H4 (cell line): ENCODE data around the gene NASP. TPM values are rescaled to one million over a fixed set of nuclear protein-coding genes. Genes with fewer than 3 reads are reported as not detected.
A peak's percentile ranks its signal among the peaks of the same experiment; 100 is the strongest.
"Not testable (repeated sequence)": the region's sequence is repeated elsewhere in the genome, so short reads cannot be mapped to it uniquely, and the experiment has no call there.

Source experiments
- DNase-seq: peaks from one replicate; pipeline ENCODE4 v3.0.0-alpha.2; 2015; ENCODE audit warnings: low spot score
- total RNA-seq: library from RNA; depleted of rRNA; stranded (reverse); fragments of >200 nt; shearing (Covaris generic); gene quantifications from 2 replicates; pipeline ENCODE4 v1.2.3, GENCODE V29; 2014

Gene NASP
- total RNA-seq, 1 experiment from 2014 or later: 237 TPM

- peak; percentile 73 for DNase-seq
Observed at GRCh38 chr1:45569962-45570581, 13.8 kb upstream of the NASP start.

GRCh38 chr1:45570631-45571030 is 13.2 kb upstream of the NASP start:
- no peak for DNase-seq

- no peak for DNase-seq
Observed at GRCh38 chr1:45573231-45573804, 10.5 kb upstream of the NASP start.

- no peak for DNase-seq
Observed at GRCh38 chr1:45574105-45574626, 9.7 kb upstream of the NASP start.

DNA sequence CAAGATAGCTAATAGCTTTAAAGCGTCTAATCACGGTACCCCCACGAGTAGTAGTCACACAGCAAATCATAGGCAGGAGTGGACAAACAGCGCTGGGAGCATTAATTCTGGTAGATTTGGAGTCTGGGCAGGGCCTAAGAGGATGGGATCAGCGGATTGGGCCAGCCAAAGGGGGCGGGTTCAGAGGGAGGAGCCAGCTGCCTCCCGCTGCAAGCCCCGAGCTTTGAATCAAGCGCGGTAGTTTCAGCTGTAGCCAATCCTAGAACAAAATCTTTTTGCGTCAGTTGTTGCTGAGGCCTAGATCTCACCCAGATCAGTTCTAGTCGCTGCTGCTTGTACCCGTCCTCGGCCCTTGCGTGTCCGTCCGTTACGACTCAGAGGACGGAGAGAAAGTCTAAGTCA is 576 bp upstream of the NASP start:
- peak; percentile 98 for DNase-seq

- peak; percentile 80 for DNase-seq
Observed at GRCh38 chr1:45584351-45585109, 689 bp downstream of the NASP start.

- no peak for DNase-seq
Observed at GRCh38 chr1:45585110-45585426, 1.2 kb downstream of the NASP start.

- no peak for DNase-seq
Observed at GRCh38 chr1:45585496-45586075, 1.7 kb downstream of the NASP start.

DNA sequence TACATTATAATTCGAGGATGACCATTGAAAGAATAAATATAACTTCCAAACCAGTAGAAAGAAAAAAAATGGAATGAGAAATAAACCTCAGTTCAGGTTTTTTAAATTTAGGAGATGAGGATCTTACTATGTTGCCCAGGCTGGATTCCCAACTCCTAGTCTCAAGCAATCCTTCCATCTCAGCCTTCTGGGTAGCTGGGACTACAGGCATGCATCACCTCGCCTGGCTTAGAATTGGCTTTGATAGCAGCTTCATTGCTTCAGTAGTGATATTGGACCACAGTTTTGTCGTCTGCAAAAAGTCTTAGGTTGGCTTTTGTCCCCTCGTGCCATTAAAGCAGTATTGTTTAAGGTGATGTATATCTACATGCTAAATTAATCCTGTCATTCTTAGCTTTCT is 2.9 kb downstream of the NASP start:
- no peak for DNase-seq

DNA sequence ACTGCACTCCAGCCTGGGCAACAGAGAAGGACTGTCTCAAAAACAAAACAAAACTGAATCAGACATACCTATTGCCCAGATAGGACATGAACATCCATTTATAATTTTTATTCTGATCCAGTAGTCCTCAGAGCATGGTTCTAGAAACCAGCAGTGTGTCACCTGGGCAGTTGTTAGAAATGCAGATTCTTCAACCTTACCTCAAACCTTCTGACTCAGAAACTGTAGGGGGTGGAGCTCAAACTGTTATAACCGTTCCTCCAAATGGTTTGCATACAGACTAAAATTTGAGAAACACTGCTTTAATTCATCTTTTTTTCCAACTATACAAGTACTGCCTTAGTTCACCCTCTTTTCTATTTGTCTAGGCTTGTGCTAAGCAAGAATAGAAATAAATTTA is 6.0 kb downstream of the NASP start:
- DNase-seq: no peak

DNA sequence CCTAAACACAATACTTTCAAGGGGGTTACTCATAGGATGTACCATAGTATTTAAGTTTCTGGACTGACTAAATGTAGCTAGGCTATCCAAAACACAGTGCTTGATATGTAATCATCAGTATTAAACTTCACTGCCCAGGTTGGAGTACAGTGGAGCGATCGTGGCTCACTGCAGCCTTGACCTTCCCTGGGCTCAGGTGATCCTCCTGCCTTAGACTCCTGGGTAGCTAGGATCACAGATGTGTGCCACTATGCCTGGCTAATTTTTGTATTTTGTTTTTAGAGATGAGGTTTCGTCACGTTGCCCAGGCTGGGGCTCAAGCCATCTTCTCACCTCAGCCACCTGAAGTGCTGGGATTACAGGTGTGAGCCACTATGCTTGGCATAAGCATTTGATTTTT is 10.6 kb downstream of the NASP start:
- DNase-seq: no peak

GRCh38 chr1:45596765-45597164 is 12.9 kb downstream of the NASP start:
- DNase-seq: not testable (repeated sequence)

- no peak for DNase-seq
Observed at GRCh38 chr1:45604239-45604638, 20.4 kb downstream of the NASP start.

DNA sequence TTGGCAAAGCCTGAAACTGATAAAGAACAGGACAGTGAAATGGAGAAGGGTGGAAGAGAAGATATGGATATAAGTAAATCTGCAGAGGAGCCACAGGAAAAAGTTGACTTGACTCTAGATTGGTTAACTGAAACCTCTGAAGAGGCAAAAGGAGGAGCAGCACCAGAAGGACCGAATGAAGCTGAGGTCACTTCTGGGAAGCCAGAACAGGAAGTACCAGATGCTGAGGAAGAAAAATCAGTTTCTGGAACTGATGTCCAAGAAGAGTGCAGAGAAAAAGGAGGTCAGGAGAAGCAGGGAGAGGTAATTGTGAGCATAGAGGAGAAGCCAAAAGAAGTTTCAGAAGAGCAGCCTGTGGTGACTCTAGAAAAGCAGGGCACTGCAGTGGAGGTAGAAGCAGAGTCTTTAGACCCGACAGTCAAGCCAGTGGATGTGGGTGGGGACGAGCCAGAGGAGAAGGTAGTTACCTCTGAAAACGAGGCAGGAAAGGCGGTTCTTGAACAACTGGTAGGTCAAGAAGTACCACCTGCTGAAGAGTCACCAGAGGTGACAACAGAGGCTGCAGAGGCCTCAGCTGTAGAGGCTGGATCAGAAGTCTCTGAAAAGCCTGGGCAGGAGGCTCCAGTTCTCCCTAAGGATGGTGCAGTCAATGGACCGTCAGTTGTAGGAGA is 23.7 kb downstream of the NASP start:
- DNase-seq: no peak

GRCh38 chr1:45608175-45609156 is 24.6 kb downstream of the NASP start:
- no peak for DNase-seq

- DNase-seq: no peak
Observed at GRCh38 chr1:45610589-45611226, 26.9 kb downstream of the NASP start.

DNA sequence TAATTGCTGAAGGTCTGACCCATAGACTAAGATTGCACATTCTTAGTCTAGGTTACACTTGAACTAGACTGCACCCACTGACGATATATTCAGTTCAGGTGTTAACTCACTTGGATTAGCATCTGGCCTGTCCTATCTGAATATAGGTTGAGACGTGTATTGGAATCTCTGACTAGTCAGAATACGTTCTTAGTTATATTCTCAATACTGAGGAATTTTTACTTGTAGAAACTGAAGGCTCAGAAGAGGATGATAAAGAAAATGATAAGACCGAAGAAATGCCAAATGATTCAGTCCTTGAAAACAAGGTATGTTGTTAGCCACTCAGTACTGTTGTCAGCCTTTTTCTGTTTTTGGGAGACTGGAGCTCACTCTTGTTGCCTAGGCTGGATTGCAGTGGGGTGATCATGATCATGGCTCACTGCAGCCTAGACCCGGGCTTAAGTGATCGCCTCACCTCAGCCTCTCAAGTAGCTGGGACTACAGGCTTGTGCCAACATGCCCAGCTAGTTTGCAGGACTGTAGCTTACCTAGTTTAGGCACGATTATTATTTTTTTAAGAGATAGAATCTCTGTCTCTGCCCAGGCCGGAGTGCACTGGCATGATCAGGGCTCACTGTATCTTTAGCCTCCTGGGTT is 29.2 kb downstream of the NASP start:
- DNase-seq: no peak

DNA sequence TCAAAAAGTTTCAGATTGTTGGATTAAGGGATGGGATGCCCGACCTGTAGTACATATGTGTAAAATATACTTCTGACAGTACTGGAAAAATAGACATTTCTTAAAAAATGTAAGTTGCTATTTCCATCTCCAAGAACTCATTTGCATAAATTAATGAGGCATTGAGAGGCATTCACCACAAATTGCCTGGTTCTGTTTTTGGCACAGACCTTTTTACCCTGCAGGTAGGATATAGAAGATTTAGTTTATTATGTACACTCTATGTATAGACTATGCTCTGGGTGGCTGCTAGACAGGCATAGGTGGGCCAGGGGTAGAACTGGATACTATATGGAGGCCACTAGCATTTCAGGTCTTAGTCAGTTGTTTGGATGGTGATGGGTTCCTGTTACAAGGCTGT is 32.0 kb downstream of the NASP start:
- no peak for DNase-seq

- no peak for DNase-seq
Observed at GRCh38 chr1:45617618-45618017, 33.8 kb downstream of the NASP start.
